A549 (cell line): ENCODE results near the gene TCEA3. TPM values are rescaled to one million over a fixed set of nuclear protein-coding genes. Genes with fewer than 3 reads are reported as not detected.

Source experiments
- ATAC-seq, 2 experiments: fragments of 200-7000 bp in 1 of 2; fragments of >200 bp in 1 of 2; cut with Nextera tagmentation in 1 of 2; cut with Tn5 transposase in 1 of 2; 3 replicates each; pipeline versions ENCODE4 v1.8.0 to v1.9.1; 2018 to 2020; ENCODE audit warnings: mild to moderate bottlenecking in 1 of 2, moderate library complexity in 1 of 2
- CTCF ChIA-PET: fragments of 300-600 bp; sonication (Branson Sonifier 250); formaldehyde crosslinking; extraction: SDS; loops from one replicate; lab custom pipeline; 2021; ENCODE audit warnings: antibody characterized with exemption, inconsistent platforms; lab: Yijun Ruan, JAX
- POLR2A ChIA-PET: fragments of 350-600 bp; formaldehyde crosslinking; extraction: SDS; loops from one replicate; lab custom pipeline; 2021; ENCODE audit warnings: antibody characterized with exemption, inconsistent platforms; lab: Yijun Ruan, JAX
- DNase-seq, 2 experiments: peaks; one replicate each; pipeline versions ENCODE4 v3.0.0 to v3.0.0-alpha.2; 2011 to 2016; ENCODE audit warnings: low read depth in 1 of 2, low spot score in 1 of 2
- FAIRE-seq: peaks from 2 replicates; lab custom pipeline; 2011; peaks lifted over from hg19 to GRCh38; lab: Jason Lieb, UNC
- H3K27ac ChIP-seq, 2 experiments: fragments of >200 bp; sonication (Bioruptor Twin); formaldehyde crosslinking; 3 replicates each; pipeline ENCODE4 v1.5.1; 2016 to 2017
- H3K4me1 ChIP-seq: fragments of >200 bp; sonication (Bioruptor Twin); formaldehyde crosslinking; 3 replicates; pipeline ENCODE4 v1.6.1; 2016
- H3K4me2 ChIP-seq: fragments of >200 bp; sonication (Bioruptor Twin); formaldehyde crosslinking; 3 replicates; pipeline ENCODE4 v1.6.1; 2016
- H3K4me3 ChIP-seq: fragments of >200 bp; sonication (Bioruptor Twin); formaldehyde crosslinking; 3 replicates; pipeline ENCODE4 v1.5.1; 2016
- H3K9me3 ChIP-seq: fragments of >200 bp; sonication (Bioruptor Twin); formaldehyde crosslinking; 3 replicates; pipeline ENCODE4 v1.6.1; 2016
- BHLHE40 ChIP-seq: IDR thresholded peaks from 2 replicates; pipeline ENCODE4 v1.6.1; 2012; ENCODE audit warnings: low read depth, low read length, inconsistent platforms
- CBX8 ChIP-seq: fragments of 200-600 bp; sonication (generic); IDR thresholded peaks from 2 replicates; pipeline ENCODE4 v1.6.1; 2016
- CEBPB ChIP-seq, 2 experiments: fragments of >200 bp in 1 of 2; sonication (Bioruptor Twin) in 1 of 2; formaldehyde crosslinking in 1 of 2; IDR thresholded peaks; 2 replicates each; pipeline ENCODE4 v1.6.1; 2012 to 2016
- CHD4 ChIP-seq: fragments of 200-600 bp; sonication (generic); IDR thresholded peaks from 2 replicates; pipeline ENCODE4 v1.6.1; 2016; ENCODE audit warnings: antibody characterized with exemption, mild to moderate bottlenecking, borderline replicate concordance
- EHF ChIP-seq: fragments of 250-450 bp; sonication (Bioruptor Pico); IDR thresholded peaks from 2 replicates; pipeline ENCODE4 v1.5.0; 2020; ENCODE audit warnings: mild to moderate bottlenecking
- ELK1 ChIP-seq: fragments of 150-350 bp; IDR thresholded peaks from 2 replicates; pipeline ENCODE4 v1.6.1; 2014; ENCODE audit warnings: low read depth, mild to moderate bottlenecking, low read length
- FOSB ChIP-seq: fragments of 250-450 bp; sonication (Bioruptor Pico); IDR thresholded peaks from 2 replicates; pipeline ENCODE4 v1.5.0; 2020; ENCODE audit warnings: mild to moderate bottlenecking, moderate library complexity
- GATA3 ChIP-seq: IDR thresholded peaks from 2 replicates; pipeline ENCODE4 v1.6.1; 2012; ENCODE audit warnings: borderline replicate concordance
- HEYL ChIP-seq: fragments of 250-450 bp; sonication (Bioruptor Pico); IDR thresholded peaks from 2 replicates; pipeline ENCODE4 v1.8.0; 2021; ENCODE audit warnings: mild to moderate bottlenecking, moderate library complexity
- HOXB5 ChIP-seq: fragments of 250-450 bp; sonication (Bioruptor Pico); IDR thresholded peaks from 2 replicates; pipeline ENCODE4 v1.5.0; 2020; ENCODE audit warnings: mild to moderate bottlenecking, moderate library complexity
- JUN ChIP-seq, 2 experiments: fragments of >200 bp; sonication (Bioruptor Twin); formaldehyde crosslinking; IDR thresholded peaks; 2 replicates in 1 of 2; 3 replicates in 1 of 2; pipeline ENCODE4 v1.6.1; 2016 to 2017
- JUNB ChIP-seq: fragments of >200 bp; sonication (Bioruptor Twin); formaldehyde crosslinking; IDR thresholded peaks from 2 replicates; pipeline ENCODE4 v1.6.1; 2016
- KDM1A ChIP-seq: fragments of 200-600 bp; sonication (generic); IDR thresholded peaks from 2 replicates; pipeline ENCODE4 v1.6.1; 2016; ENCODE audit warnings: low read depth, mild to moderate bottlenecking
- MAFK ChIP-seq: fragments of 450-650 bp; IDR thresholded peaks from 2 replicates; pipeline ENCODE4 v1.6.1; 2014; ENCODE audit not compliant: partially characterized antibody
- MAZ ChIP-seq: fragments of 150-350 bp; IDR thresholded peaks from 2 replicates; pipeline ENCODE4 v1.6.1; 2014; ENCODE audit warnings: antibody characterized with exemption, low read depth, low read length, borderline replicate concordance
- NR3C1 ChIP-seq: fragments of >200 bp; sonication (Bioruptor Twin); formaldehyde crosslinking; IDR thresholded peaks from 3 replicates; pipeline ENCODE4 v1.6.1; 2017
- PHF8 ChIP-seq: fragments of 200-600 bp; sonication (generic); IDR thresholded peaks from 2 replicates; pipeline ENCODE4 v1.6.1; 2016; ENCODE audit warnings: low read depth, mild to moderate bottlenecking, antibody characterized with exemption, moderate library complexity, borderline replicate concordance
- RCOR1 ChIP-seq: fragments of 150-350 bp; IDR thresholded peaks from 2 replicates; pipeline ENCODE4 v1.6.1; 2014; ENCODE audit warnings: antibody characterized with exemption, low read length, low read depth
- SMC3 ChIP-seq: fragments of >200 bp; sonication (Bioruptor Twin); formaldehyde crosslinking; IDR thresholded peaks from 3 replicates; pipeline ENCODE4 v1.6.1; 2018; ENCODE audit warnings: inconsistent platforms
- USF2 ChIP-seq: fragments of 450-650 bp; IDR thresholded peaks from 2 replicates; pipeline ENCODE4 v1.6.1; 2014; ENCODE audit warnings: antibody characterized with exemption
- ZC3H11A ChIP-seq: fragments of 450-650 bp; IDR thresholded peaks from 2 replicates; pipeline ENCODE4 v1.6.1; 2014; ENCODE audit warnings: antibody characterized with exemption, mild to moderate bottlenecking
- ZNF302 ChIP-seq: fragments of 250-450 bp; sonication (Bioruptor Pico); IDR thresholded peaks from 2 replicates; pipeline ENCODE4 v1.9.0; 2021; ENCODE audit warnings: inconsistent platforms, mild to moderate bottlenecking, moderate library complexity
- ZSCAN20 ChIP-seq: fragments of 250-450 bp; sonication (Bioruptor Pico); IDR thresholded peaks from 2 replicates; pipeline ENCODE4 v1.8.0; 2022; ENCODE audit warnings: mild to moderate bottlenecking, moderate library complexity
- WGBS: methylation state at CpG from one replicate; pipeline ENCODE4 v1.1.6; 2017; ENCODE audit errors: missing lambda C conversion rate; 5-methylcytosine and 5-hydroxymethylcytosine counted together
- polyA plus RNA-seq, 4 experiments: library from polyadenylated mRNA; depleted of rRNA in 3 of 4; stranded (reverse); fragments of >200 nt; fragmentation: RNase III in 1 of 4; extraction: RNeasy Plus Mini Kit Qiagen cat#74134 plus additional on column Dnase treatment in 1 of 4; gene quantifications; 2 replicates in 3 of 4; 3 replicates in 1 of 4; pipeline ENCODE4 v1.2.3, GENCODE V29; 2011 to 2017

TCEA3 gene
- polyA plus RNA-seq, 2 of the 4 experiments (the other 2 are of a cell fraction), result 0.58 TPM

GRCh38 chr1:23366146-23366545 lies 58.4 kb downstream of the TCEA3 start:
- ATAC-seq (no peak), FAIRE-seq (no peak)

GRCh38 chr1:23362218-23362713 lies 62.3 kb downstream of the TCEA3 start:
- Histone ChIP-seq H3K9me3 (peaks cover 92% of the 10 kb centered on the region), H3K4me1 (no peaks in the 10 kb centered on the region)
- 91% methylated on average over 13 of the region's 13 CpGs for WGBS
- peak in 1 of 2 experiments; percentile 37 for DNase-seq
- TF ChIP-seq CBX8 (no peak), CHD4 (no peak; the same call in 1 of the 2 replicates), GATA3 (peak; percentile 45; the same call in 1 of the 2 replicates)
- TF ChIP-seq, all 56 proteins: peak for 1
- ATAC-seq (no peak), FAIRE-seq (no peak)
- H3K4me3 ChIP-seq, result no peak overlapping the region
- POLR2A ChIA-PET, result interaction anchor here (1.2 kb wide), 1 partner anchor 18 kb away, joined by 5 read pairs; the partner anchor contains the start of gene HNRNPR
- CTCF ChIA-PET, result interaction anchor here (0.9 to 2.8 kb wide), 2 partner anchors 11 to 42 kb away, joined by 3 to 10 read pairs; no protein-coding TSS in a partner anchor
- no peak overlapping the region for H3K4me2 ChIP-seq
- no peak overlapping the region for H3K27ac ChIP-seq

More at GRCh38 chr1:23366146-23366545, 58.4 kb downstream of the TCEA3 start:
- Histone ChIP-seq H3K4me1 (peaks cover 14% of the 10 kb centered on the region), H3K9me3 (peaks cover 57% of the 10 kb centered on the region), H3K4me3 (no peak overlapping the region)
- CTCF ChIA-PET, result interaction anchor here (1.3 kb wide), 1 partner anchor 27 kb away, joined by 3 read pairs; no protein-coding TSS in a partner anchor
- no peak for DNase-seq
- no peak for TF ChIP-seq EHF (CRISPR knock-in tag)
- no peak for TF ChIP-seq NR3C1
- no peak for TF ChIP-seq PHF8
- TF ChIP-seq BHLHE40, result no peak
- TF ChIP-seq ZSCAN20, result no peak
- TF ChIP-seq ZNF302 (CRISPR knock-in tag), result no peak
- TF ChIP-seq CEBPB (IDR thresholded peaks at IDR 0.05), result no peak
- no peak for TF ChIP-seq HEYL (CRISPR knock-in tag)
- TF ChIP-seq ZC3H11A, result no peak
- TF ChIP-seq USF2, result no peak
- TF ChIP-seq HOXB5 (CRISPR knock-in tag), result no peak
- TF ChIP-seq MAZ, result no peak
- TF ChIP-seq SMC3, result no peak
- TF ChIP-seq MAFK, result no peak
- no peak for TF ChIP-seq ELK1
- no peak for TF ChIP-seq FOSB (CRISPR knock-in tag)
- no peak for TF ChIP-seq JUNB
- TF ChIP-seq GATA3, result no peak
- no peak for TF ChIP-seq RCOR1
- TF ChIP-seq, all 56 proteins: peak for 0
- POLR2A ChIA-PET, result no interaction called here
- 77% methylated on average over 2 of the region's 2 CpGs for WGBS
- no peak overlapping the region for H3K27ac ChIP-seq
- no peak overlapping the region for H3K4me2 ChIP-seq

- peaks cover 67% of the 10 kb centered on the region for H3K9me3 ChIP-seq
- POLR2A ChIA-PET, result interaction anchor here (0.7 kb wide), 1 partner anchor 10 kb away, joined by 3 read pairs; no protein-coding TSS in a partner anchor
- FAIRE-seq, result no peak
- WGBS, result 99% methylated on average over 3 of the region's 3 CpGs
- no peak overlapping the region for H3K4me3 ChIP-seq
- TF ChIP-seq HOXB5 (CRISPR knock-in tag) (no peak), JUN (IDR thresholded peaks at IDR 0.05) (no peak), KDM1A (no peak)
- DNase-seq, result no peak
- no peak overlapping the region for H3K27ac ChIP-seq
- H3K4me2 ChIP-seq, result no peak overlapping the region
- CTCF ChIA-PET, result interaction anchor here (0.6 to 1.2 kb wide), 3 partner anchors 46 to 382 kb away, joined by 3 read pairs; no protein-coding TSS in a partner anchor
- H3K4me1 ChIP-seq, result no peaks in the 10 kb centered on the region
- ATAC-seq, result no peak
Measured at GRCh38 chr1:23358310-23358875, 66.2 kb downstream of the TCEA3 start.
